AML-193 (cell line): ENCODE results near the gene NOTUM.
A peak's percentile ranks its signal among the peaks of the same experiment; 100 is the strongest.

Experiments used
- DNase-seq, 2 experiments: peaks; one replicate each; lab custom pipeline; 2025; lab: John Stamatoyannopoulos, UW

Gene NOTUM

DNA sequence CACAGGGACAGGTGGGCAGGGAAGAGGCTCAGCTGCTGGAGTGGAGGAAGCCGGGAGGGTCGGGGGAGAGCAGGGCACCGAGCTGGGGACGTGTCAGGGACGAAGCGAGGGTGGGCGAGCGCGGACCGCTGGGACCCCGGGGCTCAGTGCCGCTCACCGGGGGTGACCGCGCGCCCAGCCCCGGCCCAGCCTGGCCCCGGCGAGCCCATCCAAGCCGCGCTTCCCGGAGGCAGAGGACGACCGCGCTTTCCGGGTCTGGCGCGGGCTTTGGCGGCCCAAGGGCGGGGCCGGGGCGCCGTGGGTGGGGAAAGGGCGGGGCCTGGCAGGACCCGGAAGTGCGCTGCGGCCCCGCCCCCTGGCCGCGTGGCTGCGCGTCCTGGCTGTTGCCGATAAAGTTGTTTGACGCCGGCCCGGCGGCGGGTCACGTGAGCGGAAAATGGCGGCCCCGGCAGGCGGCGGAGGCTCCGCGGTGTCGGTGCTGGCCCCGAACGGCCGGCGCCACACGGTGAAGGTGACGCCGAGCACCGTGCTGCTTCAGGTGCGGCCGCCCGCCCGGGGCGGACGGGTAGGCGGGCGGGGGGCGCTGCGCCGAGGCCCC lies 16.3 kb upstream of the NOTUM start, which contains the start of gene ASPSCR1:
Gene ASPSCR1, plus strand, starts transcription at position 419 of the 598 bp plus-strand sequence. Its CDS starts 18 bp downstream, at position 437.
- DNase-seq: peak; percentile 83 to 89

DNA sequence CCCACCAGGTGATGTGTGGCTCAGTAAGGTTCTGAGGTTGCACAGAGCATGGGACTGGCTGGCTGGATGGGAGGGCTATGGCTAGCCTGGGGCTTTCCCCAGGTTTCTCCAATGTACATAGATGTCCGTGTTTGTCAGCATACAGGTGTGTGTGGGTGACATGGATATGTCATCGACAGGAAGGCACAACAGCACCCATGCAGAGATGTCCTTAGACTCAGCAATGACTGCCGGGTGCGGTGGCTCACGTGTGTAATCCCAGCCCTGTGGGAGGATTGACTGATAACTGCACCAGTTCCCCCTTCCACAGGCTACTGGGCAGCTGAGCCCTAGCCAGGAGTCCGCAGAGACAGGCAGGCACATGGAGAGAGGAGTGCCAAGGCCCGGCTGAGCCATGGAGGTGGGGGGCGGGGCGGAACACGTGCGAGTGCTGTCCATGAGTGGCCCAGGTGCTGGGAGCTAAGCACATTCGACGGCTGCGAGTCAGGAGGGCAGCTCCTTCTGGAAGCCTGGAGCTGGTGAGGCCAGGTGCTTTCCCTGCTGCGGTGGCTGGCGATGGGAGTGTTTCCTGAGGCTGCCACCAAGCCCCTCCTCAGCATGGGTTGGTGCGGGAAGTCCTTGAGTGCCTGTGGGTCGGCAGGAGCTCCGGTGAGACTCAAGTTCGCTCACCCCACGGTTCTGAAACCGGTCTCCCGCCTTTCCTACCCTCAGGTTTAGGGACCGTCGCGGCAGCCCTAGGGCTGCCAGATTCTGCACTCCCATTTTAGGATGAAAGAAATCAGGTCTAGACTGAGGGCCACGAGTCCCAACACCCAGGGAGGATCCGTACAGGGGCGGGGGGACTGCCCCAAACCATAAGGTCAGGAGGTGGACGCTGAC lies 15.6 kb upstream of the NOTUM start:
- no peak for DNase-seq

DNA sequence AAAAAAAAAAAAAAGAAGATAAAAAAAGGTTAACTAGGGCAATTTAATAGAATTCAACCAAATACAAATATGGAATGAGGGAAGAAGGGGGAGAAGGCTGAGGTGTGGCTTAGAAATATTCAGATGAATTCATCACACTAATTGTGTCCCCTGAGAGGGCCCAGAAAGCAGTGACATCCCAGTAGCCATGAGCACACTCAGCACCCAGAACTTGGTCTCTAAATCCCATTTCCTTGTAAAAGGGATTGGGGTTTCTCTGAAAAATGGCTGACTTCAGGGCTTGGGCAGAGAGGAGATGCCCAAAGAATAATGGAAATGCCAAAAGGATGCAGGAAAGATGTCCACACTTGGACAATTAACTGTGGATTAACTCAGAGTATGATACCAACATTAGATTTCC lies 12.4 kb upstream of the NOTUM start:
- DNase-seq: no peak

DNA sequence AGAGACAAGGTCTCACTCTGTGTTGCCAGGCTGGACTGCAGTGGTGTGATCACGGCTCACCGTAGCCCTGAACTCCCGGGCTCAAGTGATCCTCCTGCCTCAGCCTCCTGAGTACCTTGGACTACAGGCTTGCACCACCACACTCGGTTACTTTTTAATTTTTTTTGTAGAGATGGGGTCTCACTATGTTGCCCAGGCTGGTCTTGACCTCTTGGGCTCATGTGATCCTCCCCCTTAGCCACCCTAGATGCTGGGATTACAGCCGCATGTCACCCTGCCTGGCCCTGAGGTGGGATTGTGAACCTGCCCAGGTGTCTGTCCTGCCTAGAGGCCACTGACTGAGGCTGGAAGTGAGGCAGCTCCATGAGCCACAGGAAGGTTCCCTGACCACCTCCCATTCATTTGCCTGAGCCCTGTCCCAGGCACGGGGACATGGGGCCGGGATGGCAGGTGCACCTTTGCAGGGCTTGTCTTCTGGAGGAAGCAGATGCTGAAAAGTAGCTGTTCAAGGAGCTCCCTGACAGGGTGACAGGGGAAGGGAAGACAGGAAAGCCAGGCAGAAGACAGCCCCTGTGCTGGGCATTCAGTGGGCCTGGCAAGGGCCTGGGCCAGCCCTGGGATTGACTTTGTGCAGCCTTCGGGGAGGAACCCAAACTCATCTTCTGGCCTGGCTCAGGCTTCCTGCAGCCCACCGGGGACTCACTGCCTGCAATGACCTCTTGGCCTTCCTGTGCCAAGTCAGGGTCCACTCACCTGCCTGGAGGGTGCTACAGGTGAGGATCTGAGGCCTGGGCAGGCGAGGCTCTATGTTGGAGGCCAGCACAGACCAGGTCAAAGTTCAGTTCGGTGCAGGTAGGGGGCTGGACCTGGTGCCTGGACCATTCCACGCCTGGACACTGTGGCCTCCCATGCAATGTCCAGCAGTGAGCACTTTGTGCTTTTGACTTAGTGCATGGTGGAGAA lies 8.1 kb upstream of the NOTUM start:
- no peak for DNase-seq

DNA sequence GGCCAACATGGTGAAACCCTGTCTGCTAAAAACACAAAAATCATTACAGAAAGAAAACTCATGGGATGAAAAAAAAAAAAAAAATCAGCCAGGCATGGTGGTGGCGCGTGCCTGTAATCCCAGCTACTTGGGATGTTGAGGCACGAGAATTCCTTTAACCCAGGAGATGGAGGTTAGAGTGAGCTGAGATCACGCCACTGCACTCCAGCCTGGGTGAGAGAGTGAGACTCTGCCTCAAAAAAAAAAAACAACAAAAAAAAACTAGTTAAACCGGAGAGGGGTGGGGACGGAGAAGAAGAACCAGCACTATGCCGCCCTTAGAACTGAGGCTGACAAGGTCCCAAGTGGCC lies 7.4 kb upstream of the NOTUM start:
- no peak for DNase-seq

DNA sequence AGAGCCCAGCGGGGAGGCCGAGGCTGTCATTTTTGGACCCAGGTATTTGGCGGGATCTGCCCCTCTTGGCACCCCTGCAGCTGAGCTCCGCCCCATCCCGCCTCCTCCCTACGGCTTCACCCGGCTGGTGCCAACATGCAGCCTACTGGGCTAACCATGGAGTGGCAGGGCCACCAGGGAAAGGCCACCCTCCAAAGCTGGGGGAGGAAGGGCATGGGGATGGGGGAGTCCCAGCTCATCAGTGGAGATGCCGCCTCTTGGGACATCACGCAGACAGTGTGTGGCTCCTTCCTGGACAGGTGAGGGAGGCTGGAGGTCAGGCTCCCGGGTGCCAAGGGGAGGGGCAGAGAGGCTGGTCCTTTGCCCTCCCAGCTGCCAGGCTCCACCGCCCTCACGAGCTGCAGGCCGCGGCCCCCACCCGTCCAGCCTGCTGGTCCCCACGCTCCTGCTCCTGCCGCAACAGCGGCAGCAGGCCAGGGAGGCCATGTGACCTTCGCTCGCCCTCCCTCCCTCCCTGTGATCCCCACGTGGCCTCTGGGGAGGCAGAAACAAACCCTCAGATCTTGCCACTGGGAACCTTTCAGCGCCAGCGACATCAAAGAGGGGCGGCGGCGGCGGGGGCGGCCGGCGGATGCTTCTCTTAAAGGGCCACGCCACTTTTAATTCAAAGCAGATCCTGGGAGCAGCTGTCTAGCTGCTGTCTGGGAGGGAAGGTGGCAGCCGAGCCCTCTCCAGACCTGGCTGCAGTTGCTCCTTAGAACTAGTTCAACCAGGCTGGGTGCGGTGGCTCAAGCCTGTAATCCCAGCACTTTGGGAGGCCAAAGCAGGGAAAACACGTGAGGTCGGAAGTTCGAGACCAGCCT lies 6.8 kb upstream of the NOTUM start:
- peak; percentile 83 to 88 for DNase-seq

DNA sequence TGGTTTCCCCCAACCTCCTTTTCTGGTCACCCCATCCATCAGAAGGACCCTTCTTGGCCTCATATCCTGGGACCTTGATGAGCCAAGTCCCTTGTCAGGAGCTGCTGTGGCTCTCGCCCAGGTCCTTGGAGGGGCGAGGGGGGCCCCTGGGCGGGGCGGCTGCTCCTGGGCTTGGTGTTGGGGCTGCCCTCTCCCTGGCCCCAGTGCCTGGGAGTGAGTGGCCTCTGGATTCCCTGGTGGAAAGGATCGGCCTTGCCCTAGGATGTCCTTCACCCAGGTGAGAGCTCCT lies 6.2 kb upstream of the NOTUM start:
- no peak for DNase-seq

DNA sequence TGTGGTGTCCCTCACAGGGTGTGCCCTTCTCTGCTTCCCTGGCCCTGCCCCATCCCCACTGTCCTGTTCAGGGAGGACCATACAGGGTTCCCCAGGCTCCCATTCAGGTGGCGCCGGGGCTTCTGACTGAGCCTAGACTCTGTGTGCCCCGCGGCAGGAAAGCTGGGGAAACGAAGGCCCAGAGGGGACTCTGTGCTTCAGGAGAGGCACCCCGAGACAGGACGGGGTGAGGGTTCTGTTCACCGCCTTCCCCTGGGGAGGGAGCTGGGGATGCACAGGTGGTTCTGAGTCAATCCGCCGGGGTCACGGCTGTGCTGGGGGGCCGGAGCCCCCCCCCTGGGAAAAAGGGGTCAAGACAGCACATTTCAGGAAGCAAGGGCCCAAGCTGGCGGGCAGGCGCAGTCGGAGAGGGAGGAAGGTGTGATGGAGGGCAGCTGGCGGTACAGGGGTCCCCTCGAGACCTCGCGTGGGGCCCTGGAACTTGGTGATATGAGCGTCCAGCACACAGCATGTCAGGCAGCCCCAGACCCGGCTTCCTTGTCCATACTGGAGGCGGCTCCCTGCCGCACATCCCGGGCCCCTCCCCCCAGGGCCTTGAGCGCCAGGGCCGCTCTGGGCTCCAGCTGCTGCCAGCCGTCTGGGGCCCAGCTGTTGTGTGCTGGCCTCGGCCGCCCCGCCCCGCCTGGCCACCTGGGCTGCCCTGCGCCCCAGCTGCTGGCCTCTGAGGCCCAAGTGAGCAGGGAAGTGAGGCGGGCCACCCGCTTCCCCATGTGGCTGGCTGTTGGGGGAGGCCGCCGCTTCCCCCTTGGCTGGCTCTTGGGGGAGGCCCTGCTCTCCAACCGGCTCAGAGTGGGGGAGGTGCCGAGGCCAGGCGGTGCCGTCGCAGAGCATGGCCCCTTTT lies 5.6 kb upstream of the NOTUM start:
- no peak for DNase-seq

DNA sequence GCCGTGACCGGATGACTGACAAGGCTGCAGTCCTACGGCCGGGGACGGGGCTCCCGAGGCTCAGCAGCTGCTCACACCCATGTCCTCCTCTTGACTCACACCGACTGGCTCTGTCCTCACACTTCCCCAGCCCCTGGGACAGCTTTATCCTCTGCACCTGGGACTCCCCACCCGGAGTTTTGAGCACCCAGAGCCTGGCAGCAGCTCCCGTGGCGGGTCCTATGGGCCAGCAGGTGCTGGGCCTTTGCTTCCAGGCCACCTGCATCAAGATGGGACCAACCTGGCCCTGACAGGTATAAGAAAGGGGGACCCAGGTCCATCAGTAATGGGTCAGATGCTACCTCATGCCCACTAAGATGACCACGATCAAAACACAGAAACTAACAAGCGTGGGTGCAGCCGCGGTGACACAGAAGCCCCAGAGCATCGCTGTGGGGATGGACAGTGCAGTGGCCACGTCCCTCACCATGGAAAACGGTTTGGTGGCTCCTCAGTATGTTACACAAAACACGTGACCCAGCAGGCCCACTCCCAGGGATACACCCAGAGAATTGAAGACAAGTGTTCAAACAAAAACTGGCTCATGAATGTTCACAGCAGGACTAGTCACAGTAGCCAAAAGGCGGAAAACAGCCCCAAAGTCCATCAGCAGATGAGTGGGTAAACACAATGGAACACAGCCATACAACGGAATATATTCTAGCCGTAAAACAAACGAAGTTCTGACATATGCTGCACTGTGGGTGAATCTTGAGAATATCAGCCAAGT lies 3.3 kb upstream of the NOTUM start:
- DNase-seq: no peak

DNA sequence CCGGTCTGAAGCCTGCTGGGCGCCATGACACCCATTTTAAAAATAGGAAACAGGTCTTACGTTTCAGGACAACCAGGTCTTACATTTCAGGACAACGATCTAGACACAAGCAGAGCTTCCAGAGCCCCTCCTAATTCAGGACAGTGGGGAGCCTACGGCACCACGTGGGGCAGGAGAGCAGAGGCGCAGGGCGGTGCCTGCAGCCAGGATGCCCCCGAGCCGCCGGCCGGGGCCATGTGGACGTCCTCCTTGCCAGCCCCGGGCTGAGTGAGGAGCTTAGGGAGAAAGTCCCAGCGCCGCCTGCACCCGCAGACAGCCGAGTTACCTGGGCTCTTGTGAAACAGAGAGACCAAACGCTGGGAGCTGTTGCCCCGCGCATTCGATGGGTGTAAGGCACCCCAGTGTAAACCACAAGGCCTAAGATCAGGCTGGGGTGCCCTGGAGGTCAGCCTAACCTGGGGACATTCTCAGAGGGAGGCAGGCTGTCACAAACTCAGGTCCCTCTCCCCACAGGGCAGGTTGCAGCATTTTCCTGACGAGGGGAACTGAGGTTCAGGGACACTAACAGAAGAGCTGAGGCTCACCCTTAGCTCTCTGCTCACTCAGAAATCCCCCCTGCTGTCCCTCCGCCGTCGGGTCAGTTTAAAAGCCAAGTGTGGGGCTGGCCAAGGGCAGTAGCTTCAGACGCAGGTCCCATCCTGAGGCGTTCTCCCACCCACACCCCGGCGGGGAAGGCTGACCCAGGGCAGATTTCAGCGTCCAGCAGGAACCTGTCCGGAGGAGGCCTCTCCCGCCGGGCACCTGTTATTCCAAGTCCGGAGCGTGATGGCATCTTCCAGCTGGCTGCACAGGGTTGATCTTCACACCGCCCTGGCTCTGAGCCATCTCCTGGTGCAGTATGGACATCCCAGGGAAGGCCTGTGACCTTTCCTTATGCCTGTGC lies 1.8 kb upstream of the NOTUM start:
- DNase-seq: no peak

DNA sequence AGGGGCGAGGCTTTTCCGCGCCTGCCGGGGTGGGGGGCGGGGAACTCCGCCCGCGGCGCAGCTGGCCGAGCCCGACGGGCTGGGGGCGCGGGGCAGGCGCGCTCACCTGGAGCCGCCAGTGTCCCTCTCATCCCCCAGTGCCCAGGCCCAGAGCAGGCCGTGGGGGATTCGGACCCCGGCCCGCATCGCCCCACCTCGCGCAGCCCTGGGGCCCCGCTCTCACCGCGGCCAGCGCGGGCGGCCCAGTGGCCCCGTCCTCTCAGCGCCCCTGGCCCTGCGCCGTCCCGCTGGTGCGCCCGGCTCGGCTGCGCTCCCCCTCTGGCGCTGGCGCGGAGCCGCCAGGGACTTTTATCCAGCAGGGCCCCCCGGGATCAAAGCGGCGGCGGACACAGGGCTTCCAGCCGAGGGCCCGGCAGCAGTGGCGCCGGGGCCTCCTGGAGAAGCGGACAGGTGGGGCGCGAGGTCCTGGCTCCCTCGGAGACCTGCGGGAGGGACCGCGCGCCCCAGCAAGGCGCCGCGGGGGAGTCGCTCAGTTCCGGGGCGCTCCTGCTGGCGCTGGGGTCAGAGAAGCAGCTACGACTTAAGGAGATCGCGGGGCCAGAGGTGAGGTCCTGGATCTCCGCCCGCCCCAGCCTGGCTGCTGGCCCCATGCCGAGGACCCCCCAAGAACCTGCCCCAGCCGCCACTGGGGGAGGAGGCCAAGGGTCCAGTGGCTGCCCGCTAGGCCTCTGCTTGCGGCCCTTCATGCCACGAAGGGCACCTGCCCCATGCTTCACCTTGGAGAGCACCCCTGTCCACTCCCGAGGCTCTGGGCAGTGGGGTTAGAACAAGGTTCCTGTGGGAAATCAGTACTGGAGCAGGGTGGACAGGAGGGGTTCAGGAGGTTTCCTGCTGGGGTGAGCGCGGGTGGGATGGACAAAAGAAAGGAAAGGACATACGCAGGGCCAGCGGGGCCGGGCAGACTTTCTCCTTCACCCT lies 823 bp upstream of the NOTUM start:
- DNase-seq: no peak

DNA sequence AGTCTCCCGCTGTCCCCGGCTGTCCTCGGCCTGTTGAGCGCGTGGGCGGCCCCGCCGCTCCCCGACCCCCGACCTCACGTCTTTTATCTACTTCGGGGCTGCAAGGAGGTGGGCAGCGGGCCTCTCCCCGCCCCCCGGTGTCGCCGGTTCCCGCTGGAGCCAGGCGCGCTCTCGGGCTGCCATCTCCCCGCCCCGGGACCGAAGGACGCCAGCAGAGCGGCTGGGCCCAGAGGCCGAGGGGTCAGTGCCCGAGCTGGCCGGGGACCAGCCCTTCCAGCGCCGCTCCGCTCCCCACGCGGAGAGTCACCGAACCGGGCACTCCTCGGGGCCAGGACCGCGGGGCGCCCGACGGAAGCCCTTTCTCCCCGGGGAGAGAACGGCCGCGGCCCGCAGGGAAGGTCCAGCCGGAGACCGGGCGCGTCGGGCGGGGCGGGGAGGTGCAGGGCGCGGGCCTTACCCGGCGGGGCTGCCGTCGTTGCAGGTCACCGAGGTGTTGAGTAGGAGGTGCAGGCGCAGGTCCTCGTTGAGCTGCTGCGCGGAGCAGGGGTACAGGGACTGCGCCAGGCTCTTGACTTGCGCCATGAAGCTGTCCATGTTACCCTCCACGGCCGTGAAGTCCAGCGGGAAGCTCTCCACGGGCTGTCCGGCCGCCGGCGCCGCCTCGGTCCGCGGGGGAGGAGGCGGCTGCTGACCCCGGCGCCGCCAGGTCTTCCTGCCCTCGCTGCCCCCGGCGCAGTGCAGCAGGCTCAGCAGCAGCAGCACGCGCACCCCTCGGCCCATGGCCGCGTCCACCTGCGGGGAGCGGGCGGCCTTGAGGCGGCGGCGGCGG lies 643 bp downstream of the NOTUM start:
- DNase-seq: no peak

DNA sequence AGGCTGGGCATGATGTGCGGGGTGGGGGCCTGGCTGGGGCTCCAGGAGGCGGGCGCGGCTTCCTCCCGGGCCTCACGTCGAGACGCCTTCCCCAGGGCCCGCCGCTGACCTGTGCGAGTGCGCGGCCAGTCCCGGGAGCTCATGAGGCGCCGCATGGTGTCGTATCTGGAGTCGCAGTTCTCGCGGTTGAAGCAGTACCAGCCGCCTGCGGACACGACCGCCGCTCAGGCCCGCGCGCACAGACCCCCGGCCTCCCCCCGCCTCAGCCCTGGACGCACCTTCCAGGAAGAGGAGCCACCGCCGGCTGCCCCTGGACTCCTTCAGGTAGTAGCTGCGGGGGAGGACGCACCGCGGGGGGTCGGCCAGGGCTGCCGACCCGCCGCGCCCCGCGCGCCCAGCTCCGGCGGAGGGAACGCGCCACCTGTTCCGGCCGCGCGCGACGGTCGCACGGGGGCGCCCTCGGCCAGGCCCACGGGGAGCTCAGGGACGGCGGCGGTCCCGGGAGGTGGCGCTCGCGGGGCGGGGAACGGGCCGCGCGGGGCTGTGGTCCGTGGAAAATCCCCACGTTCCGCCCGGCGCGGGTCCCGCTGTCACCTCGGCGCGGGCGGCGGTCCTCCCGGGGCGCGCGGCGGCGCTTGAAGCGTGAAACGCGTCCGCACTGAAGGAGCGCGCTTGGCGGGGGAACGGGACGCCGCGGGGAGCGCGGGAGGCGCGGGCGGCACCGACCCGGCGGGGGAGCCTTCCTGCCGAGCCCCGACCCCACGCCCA lies 1.4 kb downstream of the NOTUM start:
- peak; percentile 51 to 71 for DNase-seq

DNA sequence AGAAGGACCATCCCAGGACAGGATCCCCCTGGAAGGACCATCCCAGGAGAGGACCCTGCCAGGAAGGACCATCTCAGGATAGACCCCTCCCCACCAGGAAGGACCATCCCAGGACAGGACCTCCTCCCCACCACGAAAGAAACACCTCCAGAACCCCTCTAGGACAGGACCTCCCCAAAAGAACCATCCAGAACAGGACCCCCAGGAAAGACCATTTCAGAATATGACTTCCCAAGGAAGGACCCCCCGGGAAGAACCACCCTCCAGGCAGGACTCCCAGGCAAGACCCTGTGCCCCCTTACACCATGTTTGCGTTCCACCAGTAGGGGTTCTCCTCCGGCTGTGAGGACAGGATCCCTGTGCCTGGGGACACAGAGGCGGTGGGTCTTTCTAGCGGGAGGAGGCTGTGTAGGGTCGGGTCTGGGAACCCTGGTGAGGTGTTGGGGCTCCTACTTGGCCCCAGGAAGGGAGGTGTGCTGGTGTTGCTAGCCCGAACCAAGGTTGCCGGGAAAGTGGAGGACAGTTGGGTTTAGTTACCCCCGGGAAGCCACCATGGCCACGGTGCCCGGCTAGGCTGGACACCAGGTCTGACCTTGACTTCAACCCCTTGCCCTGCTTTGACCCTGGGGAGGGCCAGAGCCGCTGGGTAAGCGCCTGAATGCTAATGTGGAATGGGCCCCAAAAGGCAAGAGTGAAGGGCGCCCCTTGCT lies 2.2 kb downstream of the NOTUM start:
- DNase-seq: no peak
